Spleen (tissue), 7 donors: Measurements from ENCODE around the gene PFKL.

Source experiments
- POLR2A ChIP-seq, 3 donors: fragments of 450-650 bp; IDR thresholded peaks; one replicate each; pipeline ENCODE4 v1.5.1; 2017; ENCODE audit warnings: antibody characterized with exemption in 3 of 3, mild to moderate bottlenecking in 1 of 3
- TF ChIP-seq, protein P1 (sequence below), 11 experiments: fragments of 200-600 bp in 7 of 11; fragments of 450-650 bp in 4 of 11; sonication (generic) in 4 of 11; IDR thresholded peaks in 8 of 11; conservative IDR thresholded peaks in 3 of 11; 1 replicate in 7 of 11; 2 replicates in 4 of 11; pipeline versions ENCODE4 v1.4.0 to v1.8.0; 2016 to 2021; ENCODE audit warnings: antibody characterized with exemption in 11 of 11, inconsistent platforms in 4 of 11, mild to moderate bottlenecking in 1 of 11
- donor health status: DM: no; HTN: no; CAD: no; lungs with moderate emphysema.
- donor health status: DM: no; HTN: no; CAD: no.
- donor health status: DM: no; HTN: no; CAD: no.

DNA sequence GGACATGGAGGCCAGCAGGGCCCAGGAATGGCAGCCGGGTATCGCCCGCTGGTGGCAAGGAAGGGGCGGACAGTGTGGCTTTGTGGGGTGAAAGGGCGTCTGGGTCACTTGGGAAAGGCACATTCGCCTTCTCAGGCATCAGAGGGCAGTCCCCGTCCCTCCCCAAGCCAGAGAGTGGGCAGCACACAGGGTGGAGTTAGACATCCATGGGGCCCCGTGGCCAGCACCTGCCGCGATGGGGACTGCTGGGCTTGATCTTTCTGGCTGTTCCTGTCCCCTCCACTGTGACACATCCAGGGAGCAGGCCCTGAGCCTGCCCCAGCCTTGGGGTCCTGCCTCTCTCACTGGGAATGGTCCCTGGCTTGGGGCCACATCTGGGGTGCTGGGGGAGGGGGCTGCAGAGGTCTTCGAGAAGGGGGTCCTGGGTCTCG is 49.6 kb downstream of the PFKL start:
- TF ChIP-seq POLR2A (IDR thresholded peaks at IDR 0.05), result no peak
- TF ChIP-seq, protein P1, sequence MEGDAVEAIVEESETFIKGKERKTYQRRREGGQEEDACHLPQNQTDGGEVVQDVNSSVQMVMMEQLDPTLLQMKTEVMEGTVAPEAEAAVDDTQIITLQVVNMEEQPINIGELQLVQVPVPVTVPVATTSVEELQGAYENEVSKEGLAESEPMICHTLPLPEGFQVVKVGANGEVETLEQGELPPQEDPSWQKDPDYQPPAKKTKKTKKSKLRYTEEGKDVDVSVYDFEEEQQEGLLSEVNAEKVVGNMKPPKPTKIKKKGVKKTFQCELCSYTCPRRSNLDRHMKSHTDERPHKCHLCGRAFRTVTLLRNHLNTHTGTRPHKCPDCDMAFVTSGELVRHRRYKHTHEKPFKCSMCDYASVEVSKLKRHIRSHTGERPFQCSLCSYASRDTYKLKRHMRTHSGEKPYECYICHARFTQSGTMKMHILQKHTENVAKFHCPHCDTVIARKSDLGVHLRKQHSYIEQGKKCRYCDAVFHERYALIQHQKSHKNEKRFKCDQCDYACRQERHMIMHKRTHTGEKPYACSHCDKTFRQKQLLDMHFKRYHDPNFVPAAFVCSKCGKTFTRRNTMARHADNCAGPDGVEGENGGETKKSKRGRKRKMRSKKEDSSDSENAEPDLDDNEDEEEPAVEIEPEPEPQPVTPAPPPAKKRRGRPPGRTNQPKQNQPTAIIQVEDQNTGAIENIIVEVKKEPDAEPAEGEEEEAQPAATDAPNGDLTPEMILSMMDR (IDR thresholded peaks at IDR 0.05 in 8 of 11, conservative IDR thresholded peaks at IDR 0.05 in 3 of 11), result no peak
